A549 (cell line): Measurements from ENCODE around the gene SERINC4. TPM values are rescaled to one million over a fixed set of nuclear protein-coding genes. Genes with fewer than 3 reads are reported as not detected.
"Not testable (repeated sequence)": the region's sequence is repeated elsewhere in the genome, so short reads cannot be mapped to it uniquely, and the experiment has no call there.

Experiments
- ATAC-seq, 2 experiments: fragments of 200-7000 bp in 1 of 2; fragments of >200 bp in 1 of 2; cut with Nextera tagmentation in 1 of 2; cut with Tn5 transposase in 1 of 2; 3 replicates each; pipeline versions ENCODE4 v1.8.0 to v1.9.1; 2018 to 2020; ENCODE audit warnings: mild to moderate bottlenecking in 1 of 2, moderate library complexity in 1 of 2
- CTCF ChIA-PET: fragments of 300-600 bp; sonication (Branson Sonifier 250); formaldehyde crosslinking; extraction: SDS; loops from one replicate; lab custom pipeline; 2021; ENCODE audit warnings: antibody characterized with exemption, inconsistent platforms; lab: Yijun Ruan, JAX
- POLR2A ChIA-PET: fragments of 350-600 bp; formaldehyde crosslinking; extraction: SDS; loops from one replicate; lab custom pipeline; 2021; ENCODE audit warnings: antibody characterized with exemption, inconsistent platforms; lab: Yijun Ruan, JAX
- DNase-seq, 2 experiments: peaks; one replicate each; pipeline versions ENCODE4 v3.0.0 to v3.0.0-alpha.2; 2011 to 2016; ENCODE audit warnings: low read depth in 1 of 2, low spot score in 1 of 2
- FAIRE-seq: peaks from 2 replicates; lab custom pipeline; 2011; peaks lifted over from hg19 to GRCh38; lab: Jason Lieb, UNC
- H3K27ac ChIP-seq, 2 experiments: fragments of >200 bp; sonication (Bioruptor Twin); formaldehyde crosslinking; 3 replicates each; pipeline ENCODE4 v1.5.1; 2016 to 2017
- H3K4me1 ChIP-seq: fragments of >200 bp; sonication (Bioruptor Twin); formaldehyde crosslinking; 3 replicates; pipeline ENCODE4 v1.6.1; 2016
- H3K4me2 ChIP-seq: fragments of >200 bp; sonication (Bioruptor Twin); formaldehyde crosslinking; 3 replicates; pipeline ENCODE4 v1.6.1; 2016
- H3K4me3 ChIP-seq: fragments of >200 bp; sonication (Bioruptor Twin); formaldehyde crosslinking; 3 replicates; pipeline ENCODE4 v1.5.1; 2016
- H3K9me3 ChIP-seq: fragments of >200 bp; sonication (Bioruptor Twin); formaldehyde crosslinking; 3 replicates; pipeline ENCODE4 v1.6.1; 2016
- CBX2 ChIP-seq: fragments of 200-600 bp; sonication (generic); IDR thresholded peaks from 2 replicates; pipeline ENCODE4 v1.6.1; 2016; ENCODE audit warnings: low read depth, mild to moderate bottlenecking, borderline replicate concordance
- CEBPB ChIP-seq, 2 experiments: fragments of >200 bp in 1 of 2; sonication (Bioruptor Twin) in 1 of 2; formaldehyde crosslinking in 1 of 2; IDR thresholded peaks; 2 replicates each; pipeline ENCODE4 v1.6.1; 2012 to 2016
- FOSB ChIP-seq: fragments of 250-450 bp; sonication (Bioruptor Pico); IDR thresholded peaks from 2 replicates; pipeline ENCODE4 v1.5.0; 2020; ENCODE audit warnings: mild to moderate bottlenecking, moderate library complexity
- HDAC2 ChIP-seq: fragments of 200-600 bp; sonication (generic); IDR thresholded peaks from 2 replicates; pipeline ENCODE4 v1.6.1; 2016
- JUN ChIP-seq, 2 experiments: fragments of >200 bp; sonication (Bioruptor Twin); formaldehyde crosslinking; IDR thresholded peaks; 2 replicates in 1 of 2; 3 replicates in 1 of 2; pipeline ENCODE4 v1.6.1; 2016 to 2017
- KDM5A ChIP-seq: fragments of 200-600 bp; sonication (generic); IDR thresholded peaks from 2 replicates; pipeline ENCODE4 v1.6.1; 2016; ENCODE audit warnings: antibody characterized with exemption, mild to moderate bottlenecking
- PHF8 ChIP-seq: fragments of 200-600 bp; sonication (generic); IDR thresholded peaks from 2 replicates; pipeline ENCODE4 v1.6.1; 2016; ENCODE audit warnings: low read depth, mild to moderate bottlenecking, antibody characterized with exemption, moderate library complexity, borderline replicate concordance
- POLR2A ChIP-seq: IDR thresholded peaks from 2 replicates; pipeline ENCODE4 v1.6.1; 2012; ENCODE audit warnings: mild to moderate bottlenecking, low read length
- RAD21 ChIP-seq, 2 experiments: fragments of >200 bp in 1 of 2; sonication (Bioruptor Twin) in 1 of 2; formaldehyde crosslinking in 1 of 2; IDR thresholded peaks in 1 of 2; conservative IDR thresholded peaks in 1 of 2; 2 replicates in 1 of 2; 3 replicates in 1 of 2; pipeline ENCODE4 v1.6.1; 2012 to 2018; ENCODE audit warnings: inconsistent platforms in 1 of 2
- RARB ChIP-seq: fragments of 250-450 bp; sonication (Bioruptor Pico); IDR thresholded peaks from 2 replicates; pipeline ENCODE4 v1.8.0; 2021; ENCODE audit warnings: mild to moderate bottlenecking, moderate library complexity
- RNF2 ChIP-seq: fragments of 200-600 bp; sonication (generic); IDR thresholded peaks from 2 replicates; pipeline ENCODE4 v1.6.1; 2016; ENCODE audit warnings: low read depth, mild to moderate bottlenecking, antibody characterized with exemption, moderate library complexity, borderline replicate concordance
- SMC3 ChIP-seq: fragments of >200 bp; sonication (Bioruptor Twin); formaldehyde crosslinking; IDR thresholded peaks from 3 replicates; pipeline ENCODE4 v1.6.1; 2018; ENCODE audit warnings: inconsistent platforms
- TFCP2L1 ChIP-seq: fragments of 250-450 bp; sonication (Bioruptor Pico); IDR thresholded peaks from 2 replicates; pipeline ENCODE4 v1.5.0; 2021; ENCODE audit warnings: mild to moderate bottlenecking
- TP53 ChIP-seq: fragments of 250-450 bp; sonication (Bioruptor Pico); IDR thresholded peaks from 2 replicates; pipeline ENCODE4 v1.5.0; 2021; ENCODE audit warnings: mild to moderate bottlenecking, moderate library complexity
- ZNF302 ChIP-seq: fragments of 250-450 bp; sonication (Bioruptor Pico); IDR thresholded peaks from 2 replicates; pipeline ENCODE4 v1.9.0; 2021; ENCODE audit warnings: inconsistent platforms, mild to moderate bottlenecking, moderate library complexity
- ZSCAN20 ChIP-seq: fragments of 250-450 bp; sonication (Bioruptor Pico); IDR thresholded peaks from 2 replicates; pipeline ENCODE4 v1.8.0; 2022; ENCODE audit warnings: mild to moderate bottlenecking, moderate library complexity
- WGBS: methylation state at CpG from one replicate; pipeline ENCODE4 v1.1.6; 2017; ENCODE audit errors: missing lambda C conversion rate; 5-methylcytosine and 5-hydroxymethylcytosine counted together
- polyA plus RNA-seq, 4 experiments: library from polyadenylated mRNA; depleted of rRNA in 3 of 4; stranded (reverse); fragments of >200 nt; fragmentation: RNase III in 1 of 4; extraction: RNeasy Plus Mini Kit Qiagen cat#74134 plus additional on column Dnase treatment in 1 of 4; gene quantifications; 2 replicates in 3 of 4; 3 replicates in 1 of 4; pipeline ENCODE4 v1.2.3, GENCODE V29; 2011 to 2017
- TF ChIP-seq, protein P1 (sequence below): fragments of >200 bp; sonication (Bioruptor Twin); formaldehyde crosslinking; IDR thresholded peaks from 2 replicates; pipeline ENCODE4 v1.6.1; 2016
- TF ChIP-seq, protein P2 (sequence below): IDR thresholded peaks from 2 replicates; pipeline ENCODE4 v1.6.1; 2012
- TF ChIP-seq, protein P3 (sequence below): fragments of 250-450 bp; sonication (Bioruptor Pico); IDR thresholded peaks from 2 replicates; pipeline ENCODE4 v1.5.0; 2020; ENCODE audit warnings: low read depth, mild to moderate bottlenecking, moderate library complexity
- TF ChIP-seq, protein P4 (sequence below): IDR thresholded peaks from 2 replicates; pipeline ENCODE4 v1.6.1; 2012; ENCODE audit warnings: low read depth, borderline replicate concordance
- TF ChIP-seq, protein P5 (sequence below): fragments of >200 bp; sonication (Bioruptor Twin); formaldehyde crosslinking; IDR thresholded peaks from 3 replicates; pipeline ENCODE4 v1.6.1; 2016

The SERINC4 gene
- polyA plus RNA-seq, 2 of the 4 experiments (the other 2 are of a cell fraction): 0.04 to 0.05 TPM

DNA sequence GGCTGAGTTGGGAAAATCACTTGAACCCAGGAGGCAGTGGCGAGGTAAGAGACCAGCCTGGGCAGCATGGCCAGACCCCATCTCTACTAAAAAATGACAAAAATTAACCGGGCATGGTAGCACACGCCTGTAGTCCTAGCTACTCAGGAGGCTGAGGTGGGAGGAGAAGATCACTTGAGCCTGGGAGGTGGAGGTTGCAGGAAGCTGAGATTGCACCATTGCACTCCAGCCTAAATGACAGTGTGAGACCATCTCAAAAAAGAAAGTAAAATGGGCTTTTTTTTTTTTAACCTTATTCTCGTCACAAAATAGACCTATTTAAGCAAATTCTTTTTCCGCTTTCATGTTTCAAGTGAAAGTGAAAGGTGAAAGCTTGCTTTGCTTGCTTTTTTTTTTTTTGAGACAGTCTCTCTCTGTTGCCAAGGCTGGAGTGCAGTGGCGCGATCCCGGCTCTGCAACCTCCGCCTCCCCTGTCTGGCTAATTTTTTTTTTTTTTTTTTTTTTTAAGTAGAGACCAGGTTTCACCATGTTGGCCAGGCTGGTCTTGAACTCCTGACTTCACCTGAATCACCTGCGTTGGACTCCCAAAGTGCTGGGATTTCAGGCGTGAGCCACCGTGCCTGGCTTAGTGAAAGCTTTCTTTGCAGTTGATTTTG, 50.2 kb downstream of the SERINC4 start:
- ATAC-seq (no peak), FAIRE-seq (no peak), DNase-seq (no peak)
- WGBS: 92% methylated on average over 12 of the region's 12 CpGs
- TF ChIP-seq FOSB (CRISPR knock-in tag) (no peak), ZNF302 (CRISPR knock-in tag) (no peak), RNF2 (no peak), KDM5A (no peak), CBX2 (no peak)
- TF ChIP-seq, protein P1, sequence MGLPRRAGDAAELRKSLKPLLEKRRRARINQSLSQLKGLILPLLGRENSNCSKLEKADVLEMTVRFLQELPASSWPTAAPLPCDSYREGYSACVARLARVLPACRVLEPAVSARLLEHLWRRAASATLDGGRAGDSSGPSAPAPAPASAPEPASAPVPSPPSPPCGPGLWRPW: no peak
- TF ChIP-seq, protein P2, sequence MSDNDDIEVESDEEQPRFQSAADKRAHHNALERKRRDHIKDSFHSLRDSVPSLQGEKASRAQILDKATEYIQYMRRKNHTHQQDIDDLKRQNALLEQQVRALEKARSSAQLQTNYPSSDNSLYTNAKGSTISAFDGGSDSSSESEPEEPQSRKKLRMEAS: no peak
- peaks cover 7% of the 10 kb centered on the region; the same call in 1 of the 3 replicates for H3K4me1 ChIP-seq
- no peak overlapping the region for H3K4me3 ChIP-seq
- ChIA-PET CTCF (interaction anchor here (1.1 to 1.9 kb wide), 3 partner anchors 20 to 27 kb away, joined by 3 to 7 read pairs (median 6); partner anchors contain the start of gene ELL3), POLR2A (no interaction called here)
- no peaks in the 10 kb centered on the region for H3K9me3 ChIP-seq
- H3K4me2 ChIP-seq: no peak overlapping the region
- no peak overlapping the region for H3K27ac ChIP-seq

DNA sequence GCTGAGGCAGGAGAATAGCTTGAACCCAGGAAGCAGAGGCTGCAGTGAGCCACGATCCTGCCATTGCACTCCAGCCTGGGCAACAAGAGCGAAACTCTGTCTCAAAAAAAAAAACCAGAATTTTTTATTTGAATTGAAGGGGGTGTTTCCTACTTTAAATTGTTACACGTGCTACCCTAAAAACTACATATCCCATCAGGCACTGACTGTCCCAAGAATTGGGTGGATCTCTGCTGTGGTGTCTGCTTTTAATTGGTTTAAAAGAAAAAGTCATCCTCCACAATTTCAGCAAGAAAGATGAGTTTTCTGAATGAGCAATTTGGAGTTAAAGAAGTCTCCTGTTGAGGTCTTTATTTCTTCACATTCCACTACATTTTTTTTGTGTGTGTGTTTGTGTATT, 51.6 kb downstream of the SERINC4 start:
- FAIRE-seq (no peak), DNase-seq (no peak), ATAC-seq (no peak)
- H3K9me3 ChIP-seq: no peaks in the 10 kb centered on the region
- peak overlapping the region; percentile 81 for H3K4me2 ChIP-seq
- CTCF ChIA-PET: interaction anchor here (0.6 to 1.1 kb wide), 2 partner anchors 28 to 678 kb away, joined by 3 read pairs; partner anchors contain the start of gene ELL3
- peaks cover 7% of the 10 kb centered on the region; the same call in 1 of the 3 replicates for H3K4me1 ChIP-seq
- POLR2A ChIA-PET: no interaction called here
- no peak overlapping the region for H3K4me3 ChIP-seq
- no peak for TF ChIP-seq CEBPB (IDR thresholded peaks at IDR 0.05)
- TF ChIP-seq, protein P3, sequence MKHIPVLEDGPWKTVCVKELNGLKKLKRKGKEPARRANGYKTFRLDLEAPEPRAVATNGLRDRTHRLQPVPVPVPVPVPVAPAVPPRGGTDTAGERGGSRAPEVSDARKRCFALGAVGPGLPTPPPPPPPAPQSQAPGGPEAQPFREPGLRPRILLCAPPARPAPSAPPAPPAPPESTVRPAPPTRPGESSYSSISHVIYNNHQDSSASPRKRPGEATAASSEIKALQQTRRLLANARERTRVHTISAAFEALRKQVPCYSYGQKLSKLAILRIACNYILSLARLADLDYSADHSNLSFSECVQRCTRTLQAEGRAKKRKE (CRISPR knock-in tag): no peak
- no peak for TF ChIP-seq RAD21 (conservative IDR thresholded peaks at IDR 0.05 in 1 of 2, IDR thresholded peaks at IDR 0.05 in 1 of 2)
- TF ChIP-seq SMC3: no peak
- no peak for TF ChIP-seq HDAC2
- no peak for TF ChIP-seq ZSCAN20 (CRISPR knock-in tag)
- TF ChIP-seq TP53: no peak
- no peak for TF ChIP-seq RARB (CRISPR knock-in tag)
- TF ChIP-seq TFCP2L1: no peak
- 83% methylated on average over 3 of the region's 3 CpGs for WGBS
- 0 out of 6 replicates have a peak overlapping the region, but pooled peaks of 1 of the 2 experiments have one; percentile 33 for H3K27ac ChIP-seq

DNA sequence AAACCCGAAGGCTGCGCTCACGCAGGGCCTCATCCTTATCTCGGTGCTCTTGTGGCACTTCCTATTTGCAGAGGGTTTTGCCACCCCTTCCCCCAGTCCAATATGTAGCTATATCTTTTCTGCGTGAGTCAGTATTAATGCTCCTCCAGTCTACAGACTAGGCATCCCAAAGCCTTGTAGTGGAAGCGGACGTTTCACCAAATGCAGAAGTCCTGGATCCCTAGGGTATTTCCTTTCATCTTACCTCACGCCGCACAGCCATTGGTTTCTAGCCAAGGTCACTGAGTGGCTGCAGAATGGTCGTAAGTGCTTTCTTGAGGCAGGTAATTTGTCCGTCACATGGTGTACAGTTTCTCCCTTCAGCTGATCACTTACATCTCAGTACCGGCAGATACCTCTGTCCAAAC, 53.1 kb downstream of the SERINC4 start:
- CTCF ChIA-PET: not testable (repeated sequence)

DNA sequence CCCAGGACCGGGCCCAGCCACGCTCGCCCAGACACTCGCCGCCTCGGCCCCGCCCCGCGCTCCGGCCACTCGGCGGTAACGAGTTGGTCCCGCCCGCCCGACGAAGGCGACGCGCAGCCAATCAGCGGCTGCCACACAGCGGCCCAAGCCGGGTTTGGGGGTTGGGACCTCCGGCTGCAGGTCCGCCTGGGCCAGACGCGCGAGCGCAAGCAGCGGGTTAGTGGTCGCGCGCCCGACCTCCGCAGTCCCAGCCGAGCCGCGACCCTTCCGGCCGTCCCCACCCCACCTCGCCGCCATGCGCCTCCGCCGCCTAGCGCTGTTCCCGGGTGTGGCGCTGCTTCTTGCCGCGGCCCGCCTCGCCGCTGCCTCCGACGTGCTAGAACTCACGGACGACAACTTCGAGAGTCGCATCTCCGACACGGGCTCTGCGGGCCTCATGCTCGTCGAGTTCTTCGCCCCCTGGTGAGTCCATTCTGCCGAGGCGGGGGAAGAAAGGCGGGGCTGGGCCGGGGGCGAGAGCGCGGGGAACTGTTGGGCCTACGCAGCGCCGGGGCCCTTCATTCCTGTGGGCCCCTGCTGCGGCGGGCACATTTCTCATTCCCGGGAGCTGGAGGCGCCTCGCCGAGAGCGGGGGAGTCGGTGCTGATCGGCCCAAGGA, 53.6 kb downstream of the SERINC4 start, which contains the start of gene PDIA3:
Gene PDIA3, plus strand, starts transcription at position 194 of the 658 bp plus-strand sequence. Its CDS starts 102 bp downstream, at position 296.
- H3K4me3 ChIP-seq: peak within 1 kb of the TSS; percentile 90
- peak; percentile 98 for ATAC-seq
- FAIRE-seq, POLR2A ChIA-PET, H3K9me3 ChIP-seq, H3K4me1 ChIP-seq: not testable (repeated sequence)
- TF ChIP-seq, protein P4, sequence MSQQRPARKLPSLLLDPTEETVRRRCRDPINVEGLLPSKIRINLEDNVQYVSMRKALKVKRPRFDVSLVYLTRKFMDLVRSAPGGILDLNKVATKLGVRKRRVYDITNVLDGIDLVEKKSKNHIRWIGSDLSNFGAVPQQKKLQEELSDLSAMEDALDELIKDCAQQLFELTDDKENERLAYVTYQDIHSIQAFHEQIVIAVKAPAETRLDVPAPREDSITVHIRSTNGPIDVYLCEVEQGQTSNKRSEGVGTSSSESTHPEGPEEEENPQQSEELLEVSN: peak; percentile 62; the same call in 1 of the 2 replicates
- TF ChIP-seq POLR2A: peak; percentile 84
- TF ChIP-seq, protein P2: peak; percentile 60
- peak; percentile 91 for TF ChIP-seq PHF8
- peak in 1 of 2 experiments; percentile 64; a peak in 1 of 5 replicates for TF ChIP-seq JUN (IDR thresholded peaks at IDR 0.05)
- TF ChIP-seq, protein P5, sequence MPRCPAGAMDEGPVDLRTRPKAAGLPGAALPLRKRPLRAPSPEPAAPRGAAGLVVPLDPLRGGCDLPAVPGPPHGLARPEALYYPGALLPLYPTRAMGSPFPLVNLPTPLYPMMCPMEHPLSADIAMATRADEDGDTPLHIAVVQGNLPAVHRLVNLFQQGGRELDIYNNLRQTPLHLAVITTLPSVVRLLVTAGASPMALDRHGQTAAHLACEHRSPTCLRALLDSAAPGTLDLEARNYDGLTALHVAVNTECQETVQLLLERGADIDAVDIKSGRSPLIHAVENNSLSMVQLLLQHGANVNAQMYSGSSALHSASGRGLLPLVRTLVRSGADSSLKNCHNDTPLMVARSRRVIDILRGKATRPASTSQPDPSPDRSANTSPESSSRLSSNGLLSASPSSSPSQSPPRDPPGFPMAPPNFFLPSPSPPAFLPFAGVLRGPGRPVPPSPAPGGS: peak; percentile 47; the same call in 1 of the 3 replicates
- CTCF ChIA-PET: interaction anchor here (1.4 kb wide), 1 partner anchor 30 kb away, joined by 3 read pairs; the partner anchor contains the start of gene ELL3
- DNase-seq: peak; percentile 73 to 89
- 2% methylated on average over 11 of the region's 84 CpGs for WGBS
- H3K27ac ChIP-seq: peak within 1 kb of the TSS; percentile 90 to 99
- peak within 1 kb of the TSS; percentile 92 for H3K4me2 ChIP-seq

More for the DNA sequence above, 53.1 kb downstream of the SERINC4 start:
- ATAC-seq (peak; percentile 16 to 50; a peak in 5 of 6 replicates), DNase-seq (peak in 1 of 2 experiments; percentile 28)
- H3K4me3 ChIP-seq: peak overlapping the region; percentile 90
- H3K9me3 ChIP-seq, FAIRE-seq, H3K4me1 ChIP-seq, POLR2A ChIA-PET: not testable (repeated sequence)
- peak overlapping the region; percentile 81 for H3K4me2 ChIP-seq
- WGBS: 6% methylated on average over 9 of the region's 12 CpGs
- peak overlapping the region; percentile 90 to 99 for H3K27ac ChIP-seq
